IMR-90 (cell line): ENCODE results near the gene PRPS2. TPM values are rescaled to one million over a fixed set of nuclear protein-coding genes. Genes with fewer than 3 reads are reported as not detected.

Source experiments
- ATAC-seq: fragments of 200-7000 bp; cut with Tn5 transposase; 2 replicates; pipeline ENCODE4 v1.9.1; 2020; ENCODE audit warnings: low read depth, mild to moderate bottlenecking, moderate library complexity
- BruUV-seq: library from RNA; stranded (reverse); fragments of 400-500 nt; replicated peaks from 2 replicates; lab custom pipeline; 2021; lab: Mats Ljungman, UMichigan
- CTCF ChIA-PET: fragments of 300-600 bp; formaldehyde crosslinking; extraction: SDS; loops from one replicate; lab custom pipeline; 2021; ENCODE audit warnings: antibody characterized with exemption; lab: Yijun Ruan, JAX
- POLR2A ChIA-PET: fragments of 300-600 bp; sonication (Branson Sonifier 250); formaldehyde crosslinking; loops from one replicate; lab custom pipeline; 2022; ENCODE audit warnings: antibody characterized with exemption; ENCODE audit not compliant: unreplicated experiment; lab: Charles Lee
- DNase-seq: peaks from one replicate; pipeline ENCODE4 v3.0.0; 2013
- H2AFZ ChIP-seq: replicated peaks from 2 replicates; pipeline ENCODE3; 2013; ENCODE audit warnings: low read length, mild to moderate bottlenecking; ENCODE audit not compliant: poor library complexity
- H2AK5ac ChIP-seq: 2 replicates; pipeline ENCODE4 v1.6.1; 2013; ENCODE audit warnings: low read depth, low read length, inconsistent platforms
- H2AK9ac ChIP-seq: replicated peaks from 2 replicates; pipeline ENCODE3; 2013; ENCODE audit warnings: mild to moderate bottlenecking, low read depth, low read length, moderate library complexity; ENCODE audit not compliant: poor library complexity
- H2BK120ac ChIP-seq: 2 replicates; pipeline ENCODE4 v1.6.1; 2013; ENCODE audit warnings: low read depth, low read length, inconsistent platforms
- H2BK15ac ChIP-seq: 3 replicates; pipeline ENCODE4 v1.6.1; 2013; ENCODE audit warnings: low read depth, low read length, inconsistent platforms
- H2BK20ac ChIP-seq: 2 replicates; pipeline ENCODE4 v1.6.1; 2013; ENCODE audit warnings: low read depth, mild to moderate bottlenecking, inconsistent platforms, low read length, moderate library complexity
- H2BK5ac ChIP-seq: 2 replicates; pipeline ENCODE4 v1.6.1; 2013; ENCODE audit warnings: mild to moderate bottlenecking, low read depth, low read length, inconsistent platforms; ENCODE audit not compliant: poor library complexity, severe bottlenecking
- H3K14ac ChIP-seq: replicated peaks from 2 replicates; pipeline ENCODE4 v1.6.1; 2013; ENCODE audit warnings: low read depth, low read length, inconsistent platforms
- H3K18ac ChIP-seq: 2 replicates; pipeline ENCODE4 v1.6.1; 2013; ENCODE audit warnings: low read depth, low read length, control low read depth
- H3K23ac ChIP-seq: 2 replicates; pipeline ENCODE4 v1.6.1; 2013; ENCODE audit warnings: low read depth, low read length, inconsistent platforms
- H3K27ac ChIP-seq: 2 replicates; pipeline ENCODE4 v1.5.1; 2013; ENCODE audit warnings: mild to moderate bottlenecking, control low read depth, low read length; ENCODE audit not compliant: insufficient read depth
- H3K27me3 ChIP-seq: 2 replicates; pipeline ENCODE4 v1.6.1; 2013; ENCODE audit warnings: low read length; ENCODE audit not compliant: control insufficient read depth, insufficient read depth
- H3K36me3 ChIP-seq: 2 replicates; pipeline ENCODE4 v1.6.1; 2013; ENCODE audit warnings: low read length, mixed read lengths; ENCODE audit not compliant: control insufficient read depth, insufficient read depth
- H3K4ac ChIP-seq: 2 replicates; pipeline ENCODE4 v1.6.1; 2013; ENCODE audit warnings: low read depth, low read length, inconsistent platforms
- H3K4me1 ChIP-seq: 2 replicates; pipeline ENCODE4 v1.6.1; 2013; ENCODE audit warnings: low read length, mixed read lengths; ENCODE audit not compliant: control insufficient read depth, insufficient read depth
- H3K4me2 ChIP-seq: 2 replicates; pipeline ENCODE4 v1.6.1; 2013; ENCODE audit warnings: low read depth, mild to moderate bottlenecking, control low read depth, low read length, moderate library complexity
- H3K4me3 ChIP-seq: 2 replicates; pipeline ENCODE4 v1.5.1; 2013; ENCODE audit warnings: low read depth, mild to moderate bottlenecking, control low read depth, low read length, moderate library complexity; ENCODE audit not compliant: insufficient read depth
- H3K56ac ChIP-seq: 2 replicates; pipeline ENCODE4 v1.6.1; 2013; ENCODE audit warnings: low read length, inconsistent platforms; ENCODE audit not compliant: insufficient read depth; ENCODE audit errors: extremely low read depth
- H3K79me1 ChIP-seq, 2 experiments: 2 replicates each; pipeline ENCODE4 v1.6.1; 2013; ENCODE audit warnings: low read length in 2 of 2, inconsistent platforms in 1 of 2, low read depth in 1 of 2
- H3K9ac ChIP-seq: 2 replicates; pipeline ENCODE4 v1.6.1; 2013; ENCODE audit warnings: low read depth, low read length, control low read depth
- H3K9me1 ChIP-seq: 2 replicates; pipeline ENCODE4 v1.6.1; 2013; ENCODE audit warnings: low read length, inconsistent platforms; ENCODE audit not compliant: insufficient read depth
- H3K9me3 ChIP-seq: 2 replicates; pipeline ENCODE4 v1.6.1; 2013; ENCODE audit warnings: low read length; ENCODE audit not compliant: control insufficient read depth, insufficient read depth
- H4K20me1 ChIP-seq: 2 replicates; pipeline ENCODE4 v1.6.1; 2013; ENCODE audit warnings: low read length, inconsistent platforms; ENCODE audit not compliant: insufficient read depth
- H4K5ac ChIP-seq: 2 replicates; pipeline ENCODE4 v1.6.1; 2013; ENCODE audit warnings: mild to moderate bottlenecking, low read depth, low read length, control low read depth
- H4K8ac ChIP-seq, 2 experiments: 2 replicates each; pipeline ENCODE4 v1.6.1; 2013; ENCODE audit warnings: low read depth in 2 of 2, low read length in 2 of 2, control low read depth in 1 of 2, inconsistent platforms in 1 of 2
- H4K91ac ChIP-seq: 2 replicates; pipeline ENCODE4 v1.6.1; 2013; ENCODE audit warnings: low read depth, low read length, inconsistent platforms; ENCODE audit not compliant: insufficient read depth
- CHD1 ChIP-seq: IDR thresholded peaks from 2 replicates; pipeline ENCODE4 v1.6.1; 2012; ENCODE audit warnings: low read depth, low read length, improper control_type of control experiment
- MAFK ChIP-seq: IDR thresholded peaks from 2 replicates; pipeline ENCODE4 v1.6.1; 2012; ENCODE audit warnings: low read depth, low read length, improper control_type of control experiment
- WGBS, 2 experiments: methylation state at CpG; one replicate each; pipeline versions ENCODE4 v1.1.5 to v1.1.7; 2013; ENCODE audit warnings: missing lambda C conversion rate in 2 of 2; ENCODE audit not compliant: insufficient read length in 1 of 2; ENCODE audit errors: extremely low coverage in 2 of 2; 5-methylcytosine and 5-hydroxymethylcytosine counted together
- dilution Hi-C: fragments of 300-500 bp; cut with HindIII; formaldehyde crosslinking; loops from one replicate; pipeline ENCODE4 v1.14.3; 2018; ENCODE audit warnings: low sequenced_read_pairs; ENCODE audit not compliant: unreplicated experiment
- in situ Hi-C: fragments of 300-500 bp; cut with MboI; formaldehyde crosslinking; loops from 3 replicates; pipeline ENCODE4 v1.14.3; 2019; ENCODE audit warnings: low sequenced_read_pairs, inconsistent platforms, mixed read lengths
- intact Hi-C: fragments of 100-400 bp; cut with micrococcal nuclease; formaldehyde crosslinking; loops from 2 replicates; pipeline ENCODE4 v1.10.0; 2022
- polyA plus RNA-seq, 3 experiments: library from polyadenylated mRNA; depleted of rRNA; stranded (reverse); fragments of >200 nt; gene quantifications; 2 replicates each; pipeline ENCODE4 v1.2.3, GENCODE V29; 2012; ENCODE audit warnings: low replicate concordance in 1 of 3
- total RNA-seq: library from RNA; depleted of rRNA; stranded (reverse); fragments of >200 nt; gene quantifications from 2 replicates; pipeline ENCODE4 v1.2.3, GENCODE V29; 2012

PRPS2 gene
- total and polyA plus RNA-seq, 2 of the 4 experiments (the other 2 are of a cell fraction), result 20.4 to 48.0 TPM

DNA sequence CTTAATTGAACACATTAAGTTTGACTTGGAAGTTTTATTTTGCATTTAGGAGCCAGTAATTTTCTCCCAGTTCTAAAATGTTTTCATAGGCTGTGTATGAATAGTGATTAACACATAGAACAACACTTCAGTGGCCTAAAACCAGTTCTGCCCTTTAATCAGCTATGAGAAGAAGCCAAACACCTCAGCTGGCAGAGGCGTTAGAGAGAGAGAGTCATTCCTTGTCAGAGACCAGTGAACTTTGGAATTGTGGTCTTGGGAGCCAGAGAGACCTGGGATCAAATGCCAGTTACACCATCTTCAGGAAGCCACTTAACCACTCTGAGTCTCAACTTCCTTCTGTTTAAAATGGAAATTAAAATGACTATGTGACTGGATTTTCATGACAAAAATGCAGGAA, 39.3 kb upstream of the PRPS2 start:
- Histone ChIP-seq H3K9me1 (no peaks in the 10 kb centered on the region), H3K27ac (no peak overlapping the region), H3K18ac (no peak overlapping the region), H3K4me2 (no peak overlapping the region), H3K23ac (no peak overlapping the region), H4K91ac (no peak overlapping the region), H3K79me1 (no peaks in the 10 kb centered on the region), H2BK20ac (no peak overlapping the region), H2BK15ac (no peak overlapping the region), H3K4ac (no peak overlapping the region), H3K4me3 (no peak overlapping the region), H2AFZ (no peak overlapping the region), H3K9me3 (no peaks in the 10 kb centered on the region), H4K8ac (no peak overlapping the region), H3K4me1 (no peaks in the 10 kb centered on the region), H3K27me3 (no peaks in the 10 kb centered on the region), H4K5ac (no peak overlapping the region), H3K36me3 (no peaks in the 10 kb centered on the region), H2AK9ac (no peak overlapping the region), H2BK5ac (no peak overlapping the region), H2AK5ac (no peak overlapping the region), H3K14ac (no peak overlapping the region), H3K56ac (no peak overlapping the region), H2BK120ac (no peak overlapping the region), H3K9ac (no peak overlapping the region), H4K20me1 (no peaks in the 10 kb centered on the region)
- intact Hi-C loops (no loop called here), in situ Hi-C loops (no loop called here), dilution Hi-C loops (no loop called here)
- no TSS peak for BruUV-seq
- no peak for DNase-seq
- CTCF ChIA-PET, result no interaction called here
- POLR2A ChIA-PET, result no interaction called here
- TF ChIP-seq CHD1 (no peak), MAFK (no peak)
- WGBS, 2 experiments, result no CpG with 5 or more reads among the region's 1 CpG
- no peak for ATAC-seq
